K562 (cell line): ENCODE data around the gene LRRK2.

Experiments used
- CTCF ChIP-seq, 3 experiments: IDR thresholded peaks in 2 of 3; conservative IDR thresholded peaks in 1 of 3; 2 replicates each; pipeline ENCODE4 v1.5.1; 2011 to 2012; ENCODE audit warnings: low read length in 3 of 3, mild to moderate bottlenecking in 3 of 3, control low read depth in 2 of 3, improper control_type of control experiment in 1 of 3, inconsistent platforms in 1 of 3, low read depth in 1 of 3, mixed read lengths in 1 of 3, moderate library complexity in 1 of 3; ENCODE audit not compliant: insufficient read depth in 2 of 3
- EZH2 ChIP-seq: IDR thresholded peaks from 2 replicates; pipeline ENCODE4 v1.6.1; 2012; ENCODE audit warnings: low read depth, mild to moderate bottlenecking, inconsistent platforms, low read length, borderline replicate concordance
- KDM4B ChIP-seq, 2 experiments: fragments of 450-650 bp in 1 of 2; sonication (generic) in 1 of 2; IDR thresholded peaks; 2 replicates each; pipeline ENCODE4 v1.6.1; 2016 to 2017; ENCODE audit warnings: borderline replicate concordance in 2 of 2, antibody characterized with exemption in 1 of 2, low read depth in 1 of 2, mild to moderate bottlenecking in 1 of 2
- KLF13 ChIP-seq: fragments of 450-650 bp; IDR thresholded peaks from 2 replicates; pipeline ENCODE4 v1.6.1; 2016; ENCODE audit warnings: missing genetic modification characterization, low read depth, mild to moderate bottlenecking, missing compliant biosample characterization, moderate library complexity, borderline replicate concordance
- MITF ChIP-seq: IDR thresholded peaks from 2 replicates; pipeline ENCODE4 v1.6.1; 2014; ENCODE audit warnings: antibody characterized with exemption
- SIN3A ChIP-seq, 2 experiments: fragments of 150-350 bp in 1 of 2; IDR thresholded peaks; 2 replicates each; pipeline ENCODE4 v1.6.1; 2011 to 2016; ENCODE audit warnings: borderline replicate concordance in 2 of 2, low read depth in 2 of 2, low read length in 2 of 2, mild to moderate bottlenecking in 2 of 2, moderate library complexity in 2 of 2; ENCODE audit not compliant: control insufficient read depth in 1 of 2
- TCF7 ChIP-seq: sonication (generic); IDR thresholded peaks from 2 replicates; pipeline ENCODE4 v1.6.1; 2016; ENCODE audit warnings: antibody characterized with exemption, borderline replicate concordance
- ZNF24 ChIP-seq: fragments of 450-650 bp; IDR thresholded peaks from 2 replicates; pipeline ENCODE4 v1.6.1; 2016
- ZNF77 ChIP-seq: fragments of 250-450 bp; sonication (Bioruptor Pico); IDR thresholded peaks from 2 replicates; pipeline ENCODE4 v1.5.0; 2020

- TF ChIP-seq SIN3A (IDR thresholded peaks at IDR 0.05; ENCODE audit: borderline replicate concordance in 2 of 2, control insufficient read depth in 1 of 2, low read depth in 2 of 2, low read length in 2 of 2) (no peak), EZH2 (no peak), KLF13 (tag) (no peak), KDM4B (IDR thresholded peaks at IDR 0.05; ENCODE audit: borderline replicate concordance in 2 of 2, low read depth in 1 of 2) (no peak), CTCF (IDR thresholded peaks at IDR 0.05 in 2 of 3, conservative IDR thresholded peaks at IDR 0.05 in 1 of 3; ENCODE audit: insufficient read depth in 2 of 3, low read depth in 1 of 3, low read length in 3 of 3) (no peak), MITF (no peak), ZNF24 (no peak), TCF7 (no peak), ZNF77 (no peak)
These were observed 12.2 kb upstream of the LRRK2 start for GRCh38 chr12:40212566-40212965.
